T follicular helper cell (primary cell): ENCODE measurements around the gene TMEM132D.

Source experiments
- DNase-seq: peaks from one replicate; pipeline ENCODE4 v3.0.0-alpha.2; 2020; ENCODE audit warnings: low read depth

The TMEM132D gene

DNA sequence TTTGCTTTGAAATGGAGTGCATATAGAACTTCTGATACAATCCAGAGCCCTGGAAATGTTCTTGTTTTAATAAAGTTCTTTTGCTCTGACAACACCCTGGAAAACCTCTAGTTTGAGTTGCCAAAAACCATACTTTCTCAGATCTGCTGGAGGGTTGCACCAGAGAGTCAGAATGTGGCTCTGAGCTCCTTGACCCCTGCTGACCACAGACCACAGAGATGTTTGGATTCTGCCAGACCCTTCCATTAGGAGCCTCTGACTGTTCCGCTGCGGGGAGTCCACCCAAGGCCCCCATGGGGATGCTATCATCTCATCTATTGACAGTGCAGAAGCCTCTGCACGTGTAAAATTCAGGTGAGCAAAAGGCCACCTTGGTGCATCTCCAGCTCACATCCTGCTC lies 718.0 kb downstream of the TMEM132D start:
- no peak for DNase-seq

DNA sequence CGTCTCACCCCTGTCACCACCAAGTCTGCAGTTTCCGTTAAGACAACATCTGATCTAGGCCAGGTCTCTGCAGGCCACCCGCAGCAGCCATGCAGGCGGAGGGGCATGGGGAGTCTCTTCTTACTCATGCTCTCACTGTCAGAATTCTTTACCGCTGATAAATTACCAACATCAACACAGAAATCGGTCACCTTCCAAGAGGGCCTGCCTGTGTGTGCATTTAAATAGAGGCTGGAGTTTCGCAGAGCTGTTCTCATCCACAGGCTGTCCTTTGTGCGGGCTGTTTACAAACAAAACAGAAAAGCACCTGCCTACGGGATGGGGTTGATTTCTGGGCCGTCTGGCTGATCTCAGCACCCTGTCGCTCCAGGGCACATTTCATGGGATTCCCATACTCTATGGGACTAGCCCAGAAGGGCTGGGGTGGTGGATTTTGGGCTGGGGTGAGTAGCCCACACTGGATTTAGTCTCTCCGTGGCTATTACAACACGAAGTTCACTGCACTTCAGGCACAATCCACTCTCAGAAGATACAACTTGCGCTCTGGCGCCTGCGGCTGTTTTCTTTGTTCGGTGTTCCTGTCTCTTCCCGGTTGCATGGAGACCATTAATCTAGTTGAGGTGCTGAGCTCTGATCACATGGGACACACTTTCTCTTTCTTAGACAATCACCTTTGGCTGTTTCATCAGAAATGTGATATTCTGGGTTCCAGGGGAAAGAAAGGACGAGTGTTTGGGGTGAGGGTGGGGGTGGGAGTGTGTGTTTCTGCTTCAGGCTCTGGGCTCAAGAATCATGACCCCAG lies 719.5 kb downstream of the TMEM132D start:
- no peak for DNase-seq

DNA sequence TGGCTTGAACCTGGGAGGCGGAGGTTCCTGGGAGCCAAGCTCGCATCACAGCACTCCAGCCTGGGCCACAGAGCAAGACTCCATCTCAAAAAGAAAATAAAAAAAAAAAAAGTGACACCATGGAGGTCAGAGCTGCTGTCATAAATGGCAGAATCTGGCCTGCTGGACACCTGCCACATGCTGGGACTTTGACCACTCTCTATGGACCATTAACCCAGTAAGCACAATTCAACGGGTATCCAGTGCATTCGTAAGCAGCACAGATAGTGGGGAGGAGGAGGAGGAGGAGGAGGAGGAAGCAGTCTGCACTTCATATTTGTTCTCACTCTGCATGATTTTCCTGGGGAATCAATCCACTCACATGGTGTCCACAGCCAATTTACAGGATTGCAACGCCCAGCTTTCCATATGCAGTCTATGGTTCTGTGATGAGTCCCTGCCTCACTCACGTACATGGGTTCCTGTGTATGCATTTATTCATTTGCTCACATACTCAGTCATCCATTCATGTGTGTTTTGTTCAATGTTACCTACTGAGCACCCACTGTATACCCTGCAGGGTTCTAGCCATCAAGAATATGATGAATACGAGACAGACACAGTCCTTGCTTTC lies 723.8 kb downstream of the TMEM132D start:
- DNase-seq = no peak

DNA sequence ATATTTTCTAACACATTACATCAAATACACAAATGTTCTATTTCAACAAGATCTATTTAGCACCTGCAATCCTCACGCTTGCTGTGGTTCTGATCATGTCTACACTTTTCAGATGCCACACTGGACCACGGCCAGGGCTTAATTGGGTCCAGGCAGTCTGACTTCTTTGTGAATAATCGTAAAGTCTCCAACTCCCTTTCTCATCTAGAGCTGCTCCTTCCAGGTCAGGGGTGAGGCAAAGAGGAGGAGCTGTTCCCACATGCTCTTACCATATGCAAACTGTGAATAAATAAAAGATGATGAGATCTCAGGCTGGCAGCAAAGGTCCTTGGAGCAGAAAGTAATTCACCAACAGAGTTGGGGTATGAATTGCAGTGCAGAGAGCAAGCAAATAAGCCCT lies 733.9 kb downstream of the TMEM132D start:
- DNase-seq = no peak

DNA sequence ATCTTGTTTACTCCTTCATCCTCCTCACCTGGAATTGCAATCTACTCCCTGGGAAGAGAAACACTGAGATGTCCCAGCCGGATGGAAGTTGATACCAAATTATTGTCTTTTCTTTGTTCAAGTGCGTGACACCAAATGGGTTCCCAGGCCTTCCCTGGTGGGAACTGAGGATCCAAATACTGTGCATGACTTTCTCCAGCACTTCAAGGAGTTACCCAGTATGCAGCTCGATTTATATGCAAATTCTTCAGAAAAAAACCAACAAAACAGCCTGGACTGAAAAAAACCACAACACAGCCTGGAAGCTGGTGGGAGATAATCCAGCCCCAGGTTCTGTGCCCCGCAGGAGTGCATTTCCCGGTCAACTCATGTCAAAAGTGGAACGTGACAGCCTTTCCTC lies 740.0 kb downstream of the TMEM132D start:
- DNase-seq = no peak

DNA sequence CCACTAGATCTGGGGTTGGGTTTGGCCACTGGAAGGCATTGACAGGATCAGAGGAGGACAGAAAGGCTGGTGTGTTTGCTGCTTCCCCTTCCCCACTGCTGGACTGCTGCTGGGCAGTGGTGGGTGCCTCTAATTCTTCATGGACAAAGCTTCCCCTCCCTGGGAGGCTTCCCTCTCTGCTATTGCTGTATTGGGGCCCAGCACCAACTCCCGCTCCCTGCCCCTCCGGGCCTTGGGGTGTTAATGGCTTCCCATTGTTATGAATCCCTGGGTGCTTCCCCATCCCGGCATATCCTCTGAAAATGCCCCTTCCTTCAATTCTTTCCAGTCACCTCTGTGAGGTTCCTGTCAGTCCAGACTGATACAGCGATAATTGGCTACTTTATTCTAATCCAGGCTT lies 740.4 kb downstream of the TMEM132D start:
- DNase-seq = no peak

DNA sequence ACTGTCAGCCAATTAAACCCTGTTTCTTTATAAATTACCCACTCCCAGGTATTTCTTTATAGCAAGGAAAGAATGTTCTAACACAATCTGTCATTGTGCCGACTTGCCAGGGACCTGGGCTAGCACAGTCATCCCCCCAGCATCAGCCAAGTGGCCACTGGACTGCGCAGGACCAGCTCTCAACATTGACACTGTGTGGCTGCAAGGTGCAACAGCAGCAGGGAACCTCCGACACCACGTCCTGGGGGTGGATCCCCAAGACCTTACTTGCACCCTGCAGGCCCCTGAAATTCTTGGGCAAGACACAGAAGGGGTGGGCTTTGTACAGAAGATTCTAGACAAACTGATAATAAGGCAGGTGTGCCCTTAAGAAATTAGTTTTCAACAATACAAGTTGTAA lies 741.0 kb downstream of the TMEM132D start:
- no peak for DNase-seq

DNA sequence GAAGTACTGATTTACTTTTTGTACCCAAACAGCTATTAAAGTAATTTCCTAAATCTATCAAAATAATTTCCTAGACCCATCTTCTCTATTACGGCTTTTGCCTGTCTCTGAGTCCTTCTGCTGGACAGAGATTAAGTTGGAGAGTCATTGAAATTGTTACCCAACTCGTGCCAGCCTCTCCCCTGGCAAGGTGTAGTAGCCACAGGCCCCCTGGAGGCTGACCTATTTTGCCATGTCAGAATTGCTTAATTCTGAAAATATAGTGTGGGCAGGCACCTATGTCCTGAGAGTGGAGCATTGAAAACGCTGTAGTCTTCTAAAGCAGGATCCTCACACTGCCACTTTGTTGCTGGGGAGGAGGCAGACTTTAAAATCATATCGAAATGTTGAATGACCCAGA lies 742.3 kb downstream of the TMEM132D start:
- no peak for DNase-seq

DNA sequence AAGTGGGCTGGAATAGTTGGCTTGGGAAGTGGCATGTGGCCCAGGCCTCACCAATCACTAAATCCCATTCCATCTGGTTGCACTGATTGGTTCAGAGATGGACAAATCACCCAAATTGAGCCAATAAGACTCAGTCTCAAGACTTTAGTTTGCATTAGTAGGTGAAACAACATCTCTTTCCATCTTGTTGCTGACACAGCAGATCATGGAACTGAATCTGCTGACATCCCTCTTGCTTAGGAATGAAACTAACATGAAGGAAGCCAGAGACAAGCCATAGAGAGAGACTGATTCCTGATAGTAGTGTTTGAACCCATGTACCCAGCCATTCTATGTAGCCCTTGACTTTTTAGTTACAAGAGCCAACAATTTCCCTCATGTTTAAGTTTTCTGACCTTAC lies 743.5 kb downstream of the TMEM132D start:
- no peak for DNase-seq

DNA sequence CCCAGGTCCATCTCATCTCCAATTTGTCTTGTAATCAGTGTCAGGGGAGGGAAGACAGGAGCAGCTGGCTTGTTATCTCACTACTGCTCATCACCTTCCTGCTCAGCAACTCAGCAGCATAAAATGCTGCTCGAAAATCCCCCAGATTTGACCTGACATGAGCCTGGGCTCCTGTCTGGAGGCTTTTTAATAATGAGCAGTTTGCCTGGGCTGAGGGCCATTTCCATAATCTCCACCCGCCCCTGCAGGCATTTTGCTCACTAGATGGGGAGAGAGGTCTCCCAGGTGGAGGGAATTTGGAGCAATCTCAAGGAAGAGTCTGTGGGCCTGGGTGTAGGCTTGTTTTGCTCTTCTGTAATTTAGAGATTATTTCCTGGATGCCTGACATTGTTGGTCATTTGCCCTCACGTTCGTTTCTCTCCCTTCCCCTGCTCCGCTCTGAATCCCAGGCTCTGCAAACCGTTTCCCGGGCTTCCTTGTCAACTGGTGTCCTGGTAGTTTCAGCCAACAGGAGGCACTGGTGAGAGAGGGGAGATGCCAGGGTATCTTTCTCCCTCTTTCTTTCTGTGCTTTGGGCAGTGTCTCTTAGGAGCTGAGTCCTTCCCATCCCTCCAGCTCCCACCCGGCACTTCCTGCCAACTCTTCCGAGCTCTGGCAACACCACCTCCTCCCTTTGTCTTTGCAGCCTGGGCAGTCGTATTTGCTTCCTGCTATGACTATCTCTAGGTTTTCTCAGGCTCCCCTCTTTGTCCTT lies 751.3 kb downstream of the TMEM132D start:
- DNase-seq = no peak

DNA sequence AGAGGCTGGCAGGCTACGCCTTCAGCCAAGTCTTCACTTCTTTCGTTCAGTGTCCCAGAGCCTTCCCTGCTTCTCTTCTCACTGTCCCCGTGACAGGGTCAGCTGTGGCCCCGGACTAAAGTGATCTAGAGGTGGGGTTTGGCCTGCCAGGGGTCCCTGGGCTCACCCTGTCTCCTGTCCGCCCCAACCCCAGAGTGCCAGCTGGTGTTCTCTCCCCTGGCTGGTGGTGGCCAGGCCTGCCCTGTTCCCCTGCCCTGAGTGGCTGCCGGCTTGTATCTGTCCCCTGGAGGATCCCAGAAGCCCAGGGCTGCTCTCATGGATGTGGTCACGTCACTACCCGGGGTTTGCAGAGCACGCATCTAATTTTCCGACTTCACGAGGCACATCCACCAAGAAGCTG lies 753.1 kb downstream of the TMEM132D start:
- DNase-seq = no peak

DNA sequence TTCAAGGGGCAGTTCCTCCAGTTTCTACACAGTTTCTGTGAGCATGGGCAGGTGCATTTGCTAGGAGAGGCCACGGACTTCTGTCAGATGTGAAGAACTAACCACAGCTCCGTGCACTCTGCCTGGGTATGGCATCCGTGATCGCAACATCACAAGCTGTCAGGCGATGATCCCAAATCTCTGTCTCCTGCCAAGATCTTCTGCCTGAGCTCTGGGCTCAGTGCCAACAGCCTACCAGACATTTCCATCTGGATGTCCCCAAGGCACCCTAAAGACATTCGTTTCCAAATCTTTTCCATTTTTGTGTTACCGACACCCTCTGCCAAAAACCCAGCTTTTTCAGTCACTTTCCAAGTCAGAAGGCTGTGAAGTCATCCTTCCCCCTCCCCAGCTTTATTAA lies 758.4 kb downstream of the TMEM132D start:
- DNase-seq = no peak

DNA sequence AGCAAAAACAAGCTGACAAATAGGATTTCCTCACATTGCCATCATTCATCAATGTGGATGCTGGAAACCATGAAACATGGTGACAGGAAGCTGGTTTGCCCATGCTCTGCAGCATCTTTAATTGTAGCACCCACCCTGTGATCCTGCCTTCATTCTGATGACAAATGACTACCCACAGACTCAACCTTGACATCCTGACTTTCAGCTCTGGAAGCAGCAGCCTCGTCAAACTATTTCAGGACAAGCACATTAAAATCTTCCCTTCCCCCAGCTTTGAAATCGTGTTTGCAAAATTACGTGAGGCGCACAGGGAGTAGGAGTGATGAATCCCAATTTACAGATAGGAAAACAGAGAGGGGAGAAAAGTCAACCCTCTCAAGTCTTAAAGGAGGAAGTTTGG lies 765.0 kb downstream of the TMEM132D start:
- no peak for DNase-seq

DNA sequence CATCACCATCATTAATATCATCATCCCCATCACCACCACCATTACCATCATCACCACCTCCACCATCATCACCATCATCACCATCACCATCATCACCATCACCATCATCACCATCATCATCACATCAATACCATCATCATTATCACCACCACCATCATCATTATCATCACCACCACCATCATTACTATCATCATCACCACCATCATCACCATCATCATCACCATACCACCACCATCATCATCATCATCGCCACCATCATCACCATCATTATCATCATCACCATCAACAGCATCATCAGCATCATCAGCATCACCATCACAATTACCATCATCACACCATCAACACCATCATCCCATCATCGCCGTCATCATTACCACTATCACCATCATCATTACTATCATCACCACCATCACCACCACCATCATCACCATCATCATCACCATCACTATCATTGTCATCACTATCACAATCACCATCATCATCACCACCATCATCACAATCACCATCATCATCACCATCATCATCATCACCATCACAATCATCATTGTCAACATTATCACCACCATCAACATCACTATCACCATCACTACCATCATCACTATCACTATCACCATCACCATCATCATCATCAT lies 767.0 kb downstream of the TMEM132D start:
- DNase-seq = no peak

DNA sequence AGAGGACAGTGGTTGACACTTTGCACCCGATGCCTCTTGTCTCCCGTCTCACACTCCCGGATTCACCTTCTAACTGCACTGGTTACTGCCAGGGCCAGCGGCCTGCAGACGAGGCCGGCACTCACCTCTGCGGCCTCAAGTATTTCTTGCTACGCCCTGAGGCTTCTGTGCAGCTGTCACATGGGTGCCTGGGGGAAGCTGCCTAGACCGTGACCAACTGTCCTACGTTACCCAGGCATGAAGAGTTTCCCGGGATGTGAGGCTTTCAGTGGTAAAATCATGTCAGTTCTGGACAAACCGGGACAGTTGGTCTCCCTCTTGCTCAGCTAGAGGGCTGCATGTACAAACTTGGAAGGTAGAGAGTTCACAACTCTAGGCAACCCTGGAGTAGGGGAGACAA lies 776.1 kb downstream of the TMEM132D start:
- DNase-seq = no peak

DNA sequence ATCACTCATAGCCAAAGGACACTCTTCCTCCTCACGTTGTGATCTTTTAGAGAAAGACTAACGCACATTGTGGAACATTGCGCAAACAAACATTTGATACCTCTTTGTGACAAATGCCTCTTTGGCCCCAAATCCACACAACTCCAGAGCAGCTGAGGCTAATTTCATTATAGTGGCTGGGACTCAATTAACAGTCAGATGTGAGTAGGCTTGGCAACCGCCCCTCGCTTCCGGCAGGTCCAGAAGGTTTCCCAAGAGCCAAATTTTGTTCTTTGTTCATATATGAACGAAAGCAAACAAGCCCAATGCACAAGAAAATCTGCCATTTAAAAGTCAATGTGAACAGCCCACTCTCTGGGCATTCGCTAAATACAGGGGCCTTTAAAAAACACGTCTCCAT lies 776.6 kb downstream of the TMEM132D start:
- no peak for DNase-seq

DNA sequence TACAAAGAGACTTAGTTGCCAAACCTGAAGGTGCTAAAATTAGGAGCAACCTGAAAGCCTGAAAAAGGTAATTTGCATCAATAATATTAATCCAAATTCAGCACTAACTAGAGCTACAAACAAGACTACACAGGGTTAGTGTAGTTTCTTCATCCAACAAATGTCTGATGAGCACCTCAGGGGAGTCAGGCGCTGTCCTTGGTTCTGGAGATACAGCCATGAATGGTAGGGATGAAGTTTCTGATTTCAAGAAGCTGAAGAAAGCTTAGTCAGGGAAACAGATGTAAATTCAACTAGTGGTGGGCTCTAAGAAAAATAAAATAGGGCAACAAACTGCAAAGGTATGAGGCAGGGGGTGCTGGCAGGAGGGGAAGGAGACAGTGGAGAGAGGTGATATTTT lies 784.3 kb downstream of the TMEM132D start:
- no peak for DNase-seq

DNA sequence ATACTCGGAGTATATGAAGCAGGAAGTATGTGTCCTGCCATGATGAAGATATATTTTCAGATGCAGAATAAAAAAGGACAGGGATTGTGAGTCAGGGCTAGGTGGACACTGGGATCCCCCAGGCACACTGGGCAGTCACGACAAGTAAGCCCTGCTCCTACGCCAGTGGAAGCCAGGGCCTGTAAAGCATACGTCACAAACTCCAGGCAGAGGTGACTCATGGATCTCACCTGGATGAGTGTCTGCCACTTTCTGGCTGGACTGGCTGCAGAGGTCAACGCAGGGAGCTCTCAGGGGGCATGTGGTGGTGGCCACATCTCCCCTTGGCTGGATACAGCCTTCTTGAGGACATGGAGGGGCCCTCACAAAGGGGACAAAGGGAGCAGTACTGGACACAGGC lies 788.3 kb downstream of the TMEM132D start:
- DNase-seq = no peak

DNA sequence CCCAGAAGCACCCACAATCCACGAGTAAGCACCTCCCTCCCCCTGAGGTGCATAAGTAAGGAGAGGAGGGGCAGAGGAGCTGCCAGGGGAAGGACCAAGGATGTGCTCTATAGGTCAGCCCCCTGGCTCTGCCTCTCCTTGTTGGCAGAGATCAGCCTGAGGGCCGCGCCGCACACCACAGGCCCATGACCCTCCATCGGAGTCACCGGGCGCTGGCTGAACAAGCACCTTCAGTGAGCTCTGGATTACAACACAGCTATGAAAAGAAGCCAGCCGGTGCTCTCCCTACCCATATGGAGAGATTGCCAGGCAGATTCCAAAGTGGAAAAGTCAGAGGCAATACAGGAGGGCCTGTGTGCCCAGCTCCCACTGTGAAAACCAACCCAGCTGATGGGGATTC lies 793.2 kb downstream of the TMEM132D start:
- no peak for DNase-seq

DNA sequence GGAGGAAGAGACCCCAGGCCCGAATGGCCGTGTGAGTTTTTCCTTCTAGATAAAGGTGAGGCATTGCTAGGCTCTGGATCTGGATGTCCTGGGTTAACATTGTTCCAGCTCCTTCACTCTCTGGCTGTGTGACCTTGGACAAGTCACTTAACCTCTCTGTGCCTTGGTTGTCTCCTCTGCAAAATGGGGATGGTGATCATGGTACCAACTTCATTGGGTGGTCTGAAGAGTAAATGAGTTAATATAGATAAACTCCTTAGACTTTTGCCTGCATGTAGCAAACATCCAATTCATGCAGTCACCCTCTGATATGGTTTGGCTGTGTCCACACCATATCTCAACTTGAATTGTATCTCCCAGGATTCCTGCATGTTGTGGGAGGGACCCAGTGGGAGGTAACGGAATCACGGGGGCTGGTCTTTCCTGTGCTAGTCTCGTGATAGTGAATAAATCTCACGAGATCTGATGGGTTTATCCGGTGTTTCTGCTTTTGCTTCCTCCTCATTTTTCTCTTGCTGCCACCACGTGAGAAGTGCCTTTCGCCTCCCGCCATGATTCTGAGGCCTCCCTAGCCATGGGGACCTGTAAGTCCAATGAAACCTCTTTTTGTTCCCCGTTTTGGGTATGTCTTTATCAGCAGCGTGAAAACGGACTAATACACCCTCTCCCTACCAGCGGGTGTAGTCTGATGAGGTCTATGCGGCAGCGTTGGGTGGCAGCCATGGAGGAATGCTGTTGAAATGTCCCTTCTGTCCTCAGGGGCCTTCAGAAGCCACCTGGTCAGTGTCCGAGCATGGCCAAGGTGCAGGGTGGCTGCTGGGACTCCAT lies 794.4 kb downstream of the TMEM132D start:
- DNase-seq = no peak

DNA sequence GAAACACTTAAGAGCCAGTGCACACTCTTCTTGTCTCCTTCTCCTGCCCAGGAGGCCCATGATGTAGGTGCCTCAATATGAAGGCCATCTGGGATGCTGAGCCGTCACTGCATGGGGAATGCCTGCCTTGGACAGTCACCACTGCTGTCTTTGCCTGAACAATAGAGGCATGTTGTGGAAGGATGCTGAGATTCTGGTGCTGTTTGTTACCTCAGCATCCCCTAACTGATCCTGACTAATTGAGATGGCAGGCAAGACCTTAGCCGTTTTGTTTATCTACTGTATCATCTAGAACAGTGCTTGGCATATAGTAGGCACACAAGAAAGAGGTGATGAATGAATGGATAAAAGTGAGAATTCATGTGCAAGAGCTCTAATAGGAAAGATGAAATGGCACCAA lies 797.1 kb downstream of the TMEM132D start:
- DNase-seq = no peak

DNA sequence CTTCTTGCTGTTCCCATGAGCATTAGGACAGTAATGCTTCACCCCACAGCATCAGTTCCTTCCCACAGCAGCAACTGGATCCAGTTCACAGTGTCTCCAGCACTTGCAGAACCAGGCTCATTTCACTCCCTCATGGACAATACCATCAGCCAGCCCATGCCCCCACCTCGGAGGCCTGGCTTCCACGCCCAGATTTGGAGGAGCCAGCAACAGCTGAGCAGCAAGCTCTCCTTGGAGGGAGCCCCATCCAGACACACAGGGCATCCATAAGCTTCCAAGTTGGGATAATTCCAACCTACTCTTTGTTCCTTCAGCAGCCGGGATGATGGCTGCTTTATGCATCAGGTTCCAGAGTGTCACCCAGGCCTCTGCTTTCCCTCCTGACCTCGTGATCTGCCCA lies 800.6 kb downstream of the TMEM132D start:
- no peak for DNase-seq
